Ovary (tissue), 9 donors: ENCODE data around the gene TBL1X. TPM values are rescaled to one million over a fixed set of nuclear protein-coding genes. Genes with fewer than 3 reads are reported as not detected.

ENCODE experiments used
- DNase-seq, 5 donors: peaks; one replicate each; pipeline ENCODE4 v3.0.0-alpha.2; 2019 to 2020
- H3K27ac ChIP-seq, 2 donors: fragments of 200-600 bp; one replicate each; pipeline versions ENCODE4 v1.5.1 to v1.8.0; 2019 to 2022
- H3K27me3 ChIP-seq: fragments of 200-600 bp; one replicate; pipeline ENCODE4 v1.8.0; 2022
- H3K36me3 ChIP-seq: fragments of 200-600 bp; sonication (generic); one replicate; pipeline ENCODE4 v1.5.1; 2019
- H3K4me1 ChIP-seq: one replicate; pipeline ENCODE4 v1.8.1; 2013; ENCODE audit warnings: mild to moderate bottlenecking, moderate library complexity; ENCODE audit not compliant: insufficient read depth
- H3K4me3 ChIP-seq: fragments of 200-600 bp; sonication (generic); one replicate; pipeline ENCODE4 v1.5.1; 2017
- H3K9me3 ChIP-seq, 2 donors: fragments of 200-600 bp in 1 of 2; sonication (generic) in 1 of 2; one replicate each; pipeline versions ENCODE4 v1.5.1 to v1.8.1; 2013 to 2019; ENCODE audit warnings: mild to moderate bottlenecking in 1 of 2, moderate library complexity in 1 of 2
- CTCF ChIP-seq, 3 donors: fragments of 450-650 bp in 2 of 3; fragments of 200-600 bp in 1 of 3; IDR thresholded peaks; one replicate each; pipeline versions ENCODE4 v1.5.1 to v1.8.0; 2016 to 2022; ENCODE audit warnings: antibody characterized with exemption in 3 of 3, mild to moderate bottlenecking in 1 of 3
- EP300 ChIP-seq: sonication (generic); formaldehyde crosslinking; IDR thresholded peaks from one replicate; pipeline ENCODE4 v1.6.1; 2017; ENCODE audit warnings: antibody characterized with exemption
- POLR2A ChIP-seq: fragments of 450-650 bp; IDR thresholded peaks from one replicate; pipeline ENCODE4 v1.6.1; 2017; ENCODE audit warnings: antibody characterized with exemption, mild to moderate bottlenecking, moderate library complexity
- WGBS, 3 donors: extraction: QIAGEN DNeasy Blood & Tissue Kit in 1 of 3; methylation state at CpG; one replicate each; pipeline versions ENCODE4 v1.1.5 to v1.1.7; 2013 to 2017; 5-methylcytosine and 5-hydroxymethylcytosine counted together
- intact Hi-C, 4 donors: fragments of 100-400 bp; cut with DNase I; formaldehyde crosslinking; loops; one replicate each; pipeline versions ENCODE4 v1.11.0 to v1.15.1; 2022 to 2023
- polyA plus RNA-seq, 2 donors: library from polyadenylated mRNA; stranded (reverse); fragments of 200-250 nt in 1 of 2; fragments of 350-450 nt in 1 of 2; fragmentation: Illumina TruSeq in 1 of 2; extraction: RNeasy Lipid Tissue Mini Kit (QIAGEN cat#74804) in 1 of 2; gene quantifications; one replicate each; pipeline ENCODE4 v1.2.3, GENCODE V29; 2013 to 2014
- total RNA-seq, 7 donors: library from RNA; depleted of rRNA in 2 of 7; stranded (reverse); fragments of >200 nt in 2 of 7; fragmentation: NEBNext Ultra II Directional in 3 of 7; extraction: Animal tissue kit (Norgen Biotek cat#: 25700) in 3 of 7; gene quantifications; one replicate each; pipeline versions ENCODE4 v1.1.0 to v1.2.4, GENCODE V29; 2016 to 2023
- donor health status: DM: no; HTN: no; CAD: no; lungs with moderate emphysema.
- donor health status: DM: no; HTN: no; CAD: no.
- donor health status: Bipolar disorder and iron deficiency.
- donor health status: DM: yes; HTN: yes; CAD: no.
- donor health status: DM: no; HTN: no; CAD: no.
- donor health status: DM: yes; HTN: yes; CAD: no.

Gene TBL1X
- total and polyA plus RNA-seq, 9 donors = 11.3 to 50.5 (median 32.0) TPM

- H3K27ac ChIP-seq = no peak overlapping the region
- intact Hi-C loops = loop anchor here in 1 of 4 donors (10.0 kb wide), 1 partner anchor 808 kb away; no protein-coding TSS in a partner anchor
- H3K4me1 ChIP-seq = no peaks in the 10 kb centered on the region
- H3K36me3 ChIP-seq = no peaks in the 10 kb centered on the region
- no peak for DNase-seq
- H3K9me3 ChIP-seq = no peaks in the 10 kb centered on the region
- TF ChIP-seq EP300 (no peak), POLR2A (no peak), CTCF (IDR thresholded peaks at IDR 0.05) (no peak)
- WGBS, 3 donors = 75 to 86% (median 77%) methylated on average over 6 of the region's 6 CpGs
- H3K4me3 ChIP-seq = no peak overlapping the region
- H3K27me3 ChIP-seq = no peaks in the 10 kb centered on the region
Measured at GRCh38 chrX:9682861-9683260, 218.0 kb downstream of the TBL1X start.

- 85 to 89% (median 88%) methylated on average over 9 of the region's 9 CpGs for WGBS, 3 donors
- Histone ChIP-seq H3K27me3 (no peaks in the 10 kb centered on the region), H3K36me3 (no peaks in the 10 kb centered on the region), H3K4me1 (no peaks in the 10 kb centered on the region), H3K4me3 (no peak overlapping the region), H3K9me3 (no peaks in the 10 kb centered on the region), H3K27ac (no peak overlapping the region)
- DNase-seq = no peak
- no peak for TF ChIP-seq POLR2A
- intact Hi-C loops = loop anchor here in 1 of 4 donors (10.0 kb wide), 1 partner anchor 809 kb away; no protein-coding TSS in a partner anchor
Measured at GRCh38 chrX:9683350-9683749, 218.5 kb downstream of the TBL1X start.

- no peak for DNase-seq
- no peaks in the 10 kb centered on the region for H3K36me3 ChIP-seq
- no peaks in the 10 kb centered on the region for H3K4me1 ChIP-seq
- no peaks in the 10 kb centered on the region for H3K9me3 ChIP-seq
- TF ChIP-seq POLR2A = no peak
- no peak for TF ChIP-seq CTCF (IDR thresholded peaks at IDR 0.05)
- no peak for TF ChIP-seq EP300
- intact Hi-C loops = loop anchor here in 1 of 4 donors (10.0 kb wide), 1 partner anchor 813 kb away; no protein-coding TSS in a partner anchor
- WGBS, 3 donors = 89 to 94% (median 90%) methylated on average over 27 of the region's 27 CpGs
- H3K27ac ChIP-seq = no peak overlapping the region
- no peaks in the 10 kb centered on the region for H3K27me3 ChIP-seq
- H3K4me3 ChIP-seq = no peak overlapping the region
Measured at GRCh38 chrX:9687899-9688298, 223.0 kb downstream of the TBL1X start.

- no peak for TF ChIP-seq EP300
- no peak for TF ChIP-seq CTCF (IDR thresholded peaks at IDR 0.05)
- no peak for TF ChIP-seq POLR2A
- no peaks in the 10 kb centered on the region for H3K4me1 ChIP-seq
- no peaks in the 10 kb centered on the region for H3K9me3 ChIP-seq
- no peak overlapping the region for H3K4me3 ChIP-seq
- H3K36me3 ChIP-seq = no peaks in the 10 kb centered on the region
- no peak overlapping the region for H3K27ac ChIP-seq
- WGBS, 3 donors = 95 to 97% (median 95%) methylated on average over 24 of the region's 24 CpGs
- no peaks in the 10 kb centered on the region for H3K27me3 ChIP-seq
- intact Hi-C loops = loop anchor here in 1 of 4 donors (10.0 kb wide), 1 partner anchor 814 kb away; no protein-coding TSS in a partner anchor
- DNase-seq = no peak
Measured at GRCh38 chrX:9688833-9689232, 224.0 kb downstream of the TBL1X start.

DNA sequence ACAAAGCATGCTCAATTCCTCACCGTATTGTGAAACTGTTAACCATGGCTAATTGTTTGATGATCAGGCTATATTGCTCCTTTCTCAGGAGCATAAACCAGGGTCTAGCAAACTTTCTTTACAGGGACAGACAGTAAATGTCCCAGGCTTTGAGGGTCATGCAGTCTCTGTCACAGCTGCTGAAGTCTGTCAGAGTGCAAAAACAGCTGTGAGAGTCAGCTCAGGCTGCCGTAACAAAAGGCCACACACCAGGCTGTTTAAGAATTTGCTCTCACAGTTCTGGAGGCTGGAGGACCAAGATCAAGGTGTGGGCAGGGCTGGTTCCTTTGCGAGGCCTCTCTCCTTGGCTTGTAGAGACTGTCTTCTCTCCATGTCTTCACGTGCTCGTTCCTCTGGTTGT lies 225.2 kb downstream of the TBL1X start:
- Histone ChIP-seq H3K9me3 (no peaks in the 10 kb centered on the region), H3K4me3 (no peak overlapping the region), H3K27me3 (no peaks in the 10 kb centered on the region), H3K4me1 (no peaks in the 10 kb centered on the region), H3K36me3 (no peaks in the 10 kb centered on the region), H3K27ac (no peak overlapping the region)
- intact Hi-C loops = no loop called here
- TF ChIP-seq EP300 (no peak), CTCF (IDR thresholded peaks at IDR 0.05) (no peak), POLR2A (no peak)
- 89 to 95% (median 89%) methylated on average over 5 of the region's 5 CpGs for WGBS, 3 donors
- DNase-seq = no peak
